NCI-H460 (cell line): ENCODE data around the gene TTC6. TPM values are rescaled to one million over a fixed set of nuclear protein-coding genes. Genes with fewer than 3 reads are reported as not detected.

Experiments used
- DNase-seq: peaks from one replicate; pipeline ENCODE4 v3.0.0-alpha.2; 2016; ENCODE audit warnings: low read depth; ENCODE audit errors: extremely low read depth
- total RNA-seq: library from RNA; depleted of rRNA; stranded (reverse); fragments of >200 nt; shearing (Covaris generic); gene quantifications from 2 replicates; pipeline ENCODE4 v1.2.3, GENCODE V29; 2014; rRNA removed

TTC6 gene
- total RNA-seq, 1 experiment from 2014 or later, result 3.1 TPM

- DNase-seq, result peak; percentile 27
Observed at GRCh38 chr14:37623426-37623951, 28.1 kb downstream of the TTC6 start.

GRCh38 chr14:37623971-37624370 lies 28.5 kb downstream of the TTC6 start:
- no peak for DNase-seq

DNA sequence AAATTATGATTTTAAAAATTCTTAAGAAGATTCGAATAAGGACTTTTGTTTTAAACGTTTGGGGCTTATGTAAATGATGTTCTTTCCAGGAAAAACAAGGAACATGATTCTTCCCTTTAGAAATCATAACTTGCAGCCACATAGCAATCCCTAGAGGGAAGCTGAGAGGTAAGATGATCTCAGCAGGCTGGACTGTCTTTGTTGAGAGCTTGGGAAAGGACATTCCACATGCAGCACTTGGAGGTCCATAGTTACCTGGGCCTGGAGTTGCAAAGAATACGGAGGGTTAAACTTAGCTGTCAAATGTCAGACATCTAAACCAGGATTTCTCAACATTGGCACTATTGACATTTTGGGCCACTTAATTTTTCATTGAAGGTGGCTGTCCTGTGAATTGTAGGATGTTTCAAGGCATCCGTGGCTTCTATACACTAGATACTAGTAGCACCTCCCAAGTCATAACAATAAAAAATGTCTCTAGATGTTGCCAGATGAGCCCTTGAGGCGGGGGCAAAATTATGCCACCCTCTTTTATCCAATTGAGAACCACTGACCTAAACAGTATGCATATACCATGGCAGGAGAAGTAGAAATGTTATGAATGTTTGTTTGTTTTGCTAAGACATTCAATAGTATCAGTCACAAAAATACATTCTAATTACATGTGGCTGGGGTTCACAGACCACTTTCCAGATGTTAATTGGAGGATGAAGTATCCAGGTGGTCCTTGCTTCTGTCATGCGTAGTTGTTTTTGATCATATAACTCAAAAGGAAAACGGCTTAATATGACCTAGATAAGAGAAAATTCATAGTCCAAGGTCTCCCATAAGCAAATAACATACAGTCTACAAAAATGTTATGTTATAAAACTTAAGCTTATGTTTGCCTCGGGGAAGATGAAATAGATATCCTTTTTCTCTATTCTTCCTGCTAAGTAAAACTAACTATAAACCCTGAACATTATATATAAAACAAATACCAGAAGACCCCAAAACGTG lies 30.5 kb downstream of the TTC6 start:
- no peak for DNase-seq

DNA sequence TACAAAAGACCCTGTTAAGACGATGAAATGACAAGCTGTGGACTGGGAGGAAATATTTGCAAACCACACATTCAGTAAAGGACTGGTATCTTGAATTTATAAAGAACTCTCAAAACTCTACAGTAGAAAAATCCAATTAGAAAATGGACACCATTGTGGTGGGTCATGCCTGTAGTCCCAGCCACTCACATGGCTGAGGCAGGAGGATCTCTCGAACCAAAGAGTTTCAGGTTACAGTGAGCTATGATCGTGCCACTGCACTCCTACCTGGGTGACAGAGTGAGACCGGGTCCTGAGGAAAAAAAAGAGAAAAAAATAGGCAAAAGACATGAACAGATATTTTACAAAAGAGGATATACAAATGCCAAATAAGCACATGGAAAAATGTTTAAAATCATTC lies 41.9 kb downstream of the TTC6 start:
- DNase-seq, result no peak

DNA sequence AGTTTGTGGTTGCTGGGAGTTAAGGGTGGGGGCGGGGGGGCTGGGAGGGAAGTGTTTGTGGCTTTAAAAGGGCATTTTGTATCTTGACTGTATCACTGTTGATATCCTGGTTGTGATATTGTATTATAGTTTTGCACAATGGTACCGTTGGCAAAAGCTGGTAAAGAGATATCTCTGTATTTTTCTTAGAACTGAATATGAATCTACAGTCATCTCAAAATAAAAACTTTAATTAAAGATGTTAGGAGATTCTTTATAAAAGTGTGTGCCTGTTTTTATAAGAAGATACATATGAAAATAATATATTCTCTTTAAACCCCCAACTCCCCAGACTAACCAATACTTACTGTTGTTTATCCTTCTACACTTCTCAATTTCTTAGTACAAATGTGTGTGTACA lies 43.2 kb downstream of the TTC6 start:
- no peak for DNase-seq

GRCh38 chr14:37641117-37641516 lies 45.7 kb downstream of the TTC6 start:
- no peak for DNase-seq

- no peak for DNase-seq
Observed at GRCh38 chr14:37642125-37642524, 46.7 kb downstream of the TTC6 start.

GRCh38 chr14:37643701-37644100 lies 48.3 kb downstream of the TTC6 start:
- no peak for DNase-seq

Other genes with a start within 250 kb of the TTC6 start
- gene FOXA1, start 380 bp upstream of the TTC6 start, total RNA-seq, result 29.6 and 30.0 TPM in 2 replicates